ENCODE measurements around the gene C4A.

DNA sequence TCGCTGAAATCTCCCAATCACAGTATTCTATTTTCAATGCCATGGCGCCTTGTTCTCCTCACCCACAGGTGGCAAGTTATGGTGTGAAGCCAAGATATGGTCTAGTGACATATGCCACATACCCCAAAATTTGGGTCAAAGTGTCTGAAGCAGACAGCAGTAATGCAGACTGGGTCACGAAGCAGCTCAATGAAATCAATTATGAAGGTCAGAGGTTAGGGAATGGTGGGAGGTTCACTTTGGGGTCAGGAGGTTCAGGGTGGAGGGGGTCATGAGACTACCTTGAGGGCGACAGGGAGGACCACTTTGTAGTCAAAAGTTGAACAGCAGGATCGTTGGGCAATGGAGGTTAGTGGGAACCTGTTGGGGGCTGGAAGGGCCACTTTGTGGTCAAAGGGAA is 33.6 kb upstream of the C4A start:
- TF ChIP-seq, protein P1, sequence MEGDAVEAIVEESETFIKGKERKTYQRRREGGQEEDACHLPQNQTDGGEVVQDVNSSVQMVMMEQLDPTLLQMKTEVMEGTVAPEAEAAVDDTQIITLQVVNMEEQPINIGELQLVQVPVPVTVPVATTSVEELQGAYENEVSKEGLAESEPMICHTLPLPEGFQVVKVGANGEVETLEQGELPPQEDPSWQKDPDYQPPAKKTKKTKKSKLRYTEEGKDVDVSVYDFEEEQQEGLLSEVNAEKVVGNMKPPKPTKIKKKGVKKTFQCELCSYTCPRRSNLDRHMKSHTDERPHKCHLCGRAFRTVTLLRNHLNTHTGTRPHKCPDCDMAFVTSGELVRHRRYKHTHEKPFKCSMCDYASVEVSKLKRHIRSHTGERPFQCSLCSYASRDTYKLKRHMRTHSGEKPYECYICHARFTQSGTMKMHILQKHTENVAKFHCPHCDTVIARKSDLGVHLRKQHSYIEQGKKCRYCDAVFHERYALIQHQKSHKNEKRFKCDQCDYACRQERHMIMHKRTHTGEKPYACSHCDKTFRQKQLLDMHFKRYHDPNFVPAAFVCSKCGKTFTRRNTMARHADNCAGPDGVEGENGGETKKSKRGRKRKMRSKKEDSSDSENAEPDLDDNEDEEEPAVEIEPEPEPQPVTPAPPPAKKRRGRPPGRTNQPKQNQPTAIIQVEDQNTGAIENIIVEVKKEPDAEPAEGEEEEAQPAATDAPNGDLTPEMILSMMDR (conservative IDR thresholded peaks at IDR 0.05 in 1 of 2, IDR thresholded peaks at IDR 0.05 in 1 of 2; ENCODE audit: low read depth in 1 of 2, low read length in 2 of 2): no peak
- TF ChIP-seq EZH2 (IDR thresholded peaks at IDR 0.05; ENCODE audit: low read length, missing control alignments): no peak

Measured in fibroblast of lung (primary cell).